GM19452 (cell line): ENCODE measurements around the gene IRAK2.
A peak's percentile ranks its signal among the peaks of the same experiment; 100 is the strongest.
"Not testable (repeated sequence)": the region's sequence is repeated elsewhere in the genome, so short reads cannot be mapped to it uniquely, and the experiment has no call there.

Experiments used
- ATAC-seq: cut with Tn5 transposase; IDR thresholded peaks from one replicate; pipeline ENCODE4 v1.9.1; 2021; ENCODE audit not compliant: unreplicated experiment

IRAK2 gene

DNA sequence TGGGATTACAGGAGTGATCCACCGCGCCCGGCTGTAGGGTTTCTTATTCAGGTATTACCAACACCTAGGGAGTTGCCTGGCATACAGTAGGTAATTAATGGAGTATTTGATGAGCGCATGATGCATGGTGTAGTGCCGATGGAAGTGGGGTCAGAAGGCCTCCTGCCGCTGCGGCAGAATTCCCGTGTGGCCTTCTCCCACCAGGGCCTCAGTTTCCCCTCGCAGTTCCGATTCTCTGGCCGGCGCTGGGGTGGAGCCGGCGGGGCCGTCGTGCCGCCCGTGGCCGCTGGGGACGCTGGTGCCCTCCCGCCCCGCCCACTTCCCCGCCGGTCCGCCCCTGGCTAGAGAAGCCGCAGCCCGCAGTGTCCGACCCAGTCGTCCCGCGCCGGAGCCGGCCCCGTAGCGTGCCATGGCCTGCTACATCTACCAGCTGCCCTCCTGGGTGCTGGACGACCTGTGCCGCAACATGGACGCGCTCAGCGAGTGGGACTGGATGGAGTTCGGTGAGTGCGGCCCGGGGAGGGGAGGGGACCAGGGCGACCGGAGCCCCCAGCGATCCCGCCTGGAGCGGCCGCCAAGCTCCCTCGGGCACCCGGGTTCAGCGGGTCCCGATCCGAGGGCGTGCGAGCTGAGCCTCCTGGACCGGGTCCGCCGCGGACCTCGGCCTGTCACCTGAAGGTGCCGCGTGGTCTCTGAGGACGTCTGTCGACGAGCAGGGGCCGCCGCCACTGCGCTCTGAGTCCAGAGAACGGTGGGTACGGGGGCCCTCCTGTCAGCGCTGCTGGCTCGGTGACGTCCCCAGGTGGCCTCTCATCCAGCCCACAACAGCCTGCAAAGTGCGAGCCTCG, at the start of gene IRAK2:
Gene IRAK2 (plus strand): TSS at position 374 of the 848 bp plus-strand sequence. CDS start 36 bp downstream, at position 410.
- ATAC-seq = peak; percentile 84

DNA sequence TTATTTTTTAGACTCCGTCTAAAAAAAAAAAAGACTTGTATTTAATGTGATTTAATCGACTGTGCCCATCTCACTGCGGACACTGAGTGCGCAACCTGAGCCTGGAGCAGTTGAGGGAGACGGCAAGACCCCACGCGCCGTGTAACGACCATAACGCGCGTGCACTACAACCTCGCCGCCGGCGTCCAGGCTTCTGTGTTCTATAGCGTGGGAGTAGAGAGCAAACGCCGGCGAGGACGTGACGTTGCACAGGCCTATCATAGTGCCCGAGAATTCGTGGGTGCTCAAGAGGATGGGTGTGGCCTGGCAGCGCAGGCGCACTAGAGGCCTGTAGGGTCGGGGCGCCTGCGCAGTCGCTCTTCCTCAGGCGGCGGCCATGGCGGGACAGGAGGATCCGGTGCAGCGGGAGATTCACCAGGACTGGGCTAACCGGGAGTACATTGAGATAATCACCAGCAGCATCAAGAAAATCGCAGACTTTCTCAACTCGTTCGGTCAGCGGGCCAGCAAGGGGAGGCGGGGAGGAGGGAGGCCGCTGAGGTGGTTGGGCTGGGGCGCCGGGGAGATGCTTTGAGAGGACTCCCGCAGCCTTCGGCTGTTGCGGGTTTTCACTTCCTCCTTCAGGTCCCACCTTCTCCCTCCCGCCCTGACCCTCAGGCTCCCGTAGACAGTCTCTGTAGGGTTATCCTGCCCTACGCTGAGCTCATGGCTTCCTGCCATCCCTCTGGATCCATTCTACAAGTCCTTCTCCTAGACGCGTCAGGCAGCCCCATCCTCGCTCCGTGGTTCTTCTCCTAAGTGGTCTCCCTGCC, 49.2 kb upstream of the IRAK2 start, which contains the start of gene BRK1:
Gene BRK1 (plus strand): TSS at position 350 of the 812 bp plus-strand sequence. CDS start 27 bp downstream, at position 377.
- peak; percentile 96 for ATAC-seq

GRCh38 chr3:10116138-10116460, 48.6 kb upstream of the IRAK2 start:
- peak; percentile 19 for ATAC-seq

DNA sequence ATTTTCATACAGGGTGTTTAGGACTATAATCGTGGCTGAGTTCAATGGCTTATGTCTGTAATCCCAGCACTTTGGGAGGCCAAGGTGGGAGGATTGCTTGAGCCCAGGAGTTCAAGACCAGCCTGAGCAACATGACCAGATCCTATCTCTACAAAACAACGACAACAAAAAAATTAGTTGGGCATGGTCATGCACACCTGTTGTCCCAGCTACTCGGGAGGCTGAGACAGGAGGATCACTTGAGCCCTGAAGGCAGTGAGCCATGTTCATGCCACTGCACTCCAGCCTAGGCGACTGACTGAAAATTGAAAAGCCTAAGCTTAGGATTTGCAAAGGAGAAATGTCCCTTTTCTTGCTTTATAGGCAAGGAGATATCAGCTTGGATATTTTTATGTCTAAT, 47.8 kb upstream of the IRAK2 start:
- no peak for ATAC-seq

- no peak for ATAC-seq
These were observed 45.3 kb upstream of the IRAK2 start for GRCh38 chr3:10119376-10119775.

GRCh38 chr3:10121064-10121463, 43.7 kb upstream of the IRAK2 start:
- ATAC-seq = no peak

- ATAC-seq = no peak
These were observed 42.0 kb upstream of the IRAK2 start for GRCh38 chr3:10122724-10123123.

- ATAC-seq = not testable (repeated sequence)
These were observed 28.8 kb upstream of the IRAK2 start for GRCh38 chr3:10135872-10136271.

- ATAC-seq = no peak
These were observed 28.2 kb upstream of the IRAK2 start for GRCh38 chr3:10136426-10137005.

DNA sequence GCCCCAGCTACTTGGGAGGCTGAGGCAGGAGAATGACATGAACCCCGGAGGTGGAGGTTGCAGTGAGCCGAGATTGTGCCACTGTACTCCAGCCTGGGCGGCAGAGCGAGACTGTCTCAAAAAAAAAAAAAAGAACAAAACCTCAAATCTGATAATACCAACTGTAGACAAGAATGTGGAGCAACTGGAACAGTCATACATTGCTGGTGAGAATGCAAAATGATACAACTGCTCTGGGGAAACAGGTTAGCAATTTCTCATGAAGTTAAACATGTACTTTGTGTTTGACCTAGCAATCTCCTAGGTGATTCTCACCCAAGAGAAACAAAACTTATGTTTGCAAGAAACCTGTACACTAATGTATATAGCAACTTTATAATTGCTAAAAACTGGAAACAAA, 27.5 kb upstream of the IRAK2 start:
- no peak for ATAC-seq

DNA sequence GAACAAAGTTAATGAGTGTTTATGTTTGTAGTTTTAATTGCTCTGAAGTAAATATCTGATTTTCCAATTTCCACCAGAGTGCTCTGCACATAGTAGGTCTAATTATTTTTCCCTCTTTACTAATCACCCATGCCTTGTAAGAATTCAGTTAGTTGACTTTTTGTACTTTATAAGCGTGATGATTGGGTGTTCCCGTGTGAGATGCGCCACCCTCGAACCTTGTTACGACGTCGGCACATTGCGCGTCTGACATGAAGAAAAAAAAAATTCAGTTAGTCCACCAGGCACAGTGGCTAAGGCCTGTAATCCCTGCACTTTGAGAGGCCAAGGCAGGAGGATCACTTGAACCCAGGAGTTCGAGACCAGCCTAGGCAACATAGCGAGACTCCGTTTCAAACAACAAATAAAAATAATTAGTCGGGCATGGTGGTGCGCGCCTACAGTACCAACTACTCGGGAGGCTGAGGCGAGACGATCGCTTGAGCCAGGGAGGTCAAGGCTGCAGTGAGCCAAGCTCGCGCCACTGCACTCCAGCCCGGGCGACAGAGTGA, 23.6 kb upstream of the IRAK2 start:
- no peak for ATAC-seq

GRCh38 chr3:10142707-10143560, 21.8 kb upstream of the IRAK2 start:
- ATAC-seq = no peak

- no peak for ATAC-seq
These were observed 19.0 kb upstream of the IRAK2 start for GRCh38 chr3:10145685-10146084.

- no peak for ATAC-seq
These were observed 15.5 kb upstream of the IRAK2 start for GRCh38 chr3:10149226-10149625.

DNA sequence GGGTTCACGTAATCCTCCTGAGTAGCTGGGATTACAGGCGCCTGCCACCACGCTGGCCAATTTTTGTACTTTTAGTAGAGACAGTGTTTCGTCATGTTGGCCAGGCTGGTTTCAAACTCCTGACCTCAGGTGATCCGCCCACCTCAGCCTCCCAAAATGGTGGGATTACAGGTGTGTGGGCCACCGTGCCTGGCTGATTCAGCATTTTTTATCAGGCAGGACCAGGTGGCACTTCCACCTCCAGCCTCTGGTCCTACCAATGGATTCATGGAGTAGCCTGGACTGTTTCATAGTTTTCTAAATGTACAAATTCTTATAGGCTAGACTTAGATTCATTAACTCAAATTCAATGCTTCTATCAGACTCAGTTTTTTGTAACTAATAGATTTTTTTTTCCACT, 13.7 kb upstream of the IRAK2 start:
- ATAC-seq = no peak

GRCh38 chr3:10154335-10155122, 10.2 kb upstream of the IRAK2 start:
- ATAC-seq = no peak

GRCh38 chr3:10155123-10155472, 9.6 kb upstream of the IRAK2 start:
- ATAC-seq = no peak

DNA sequence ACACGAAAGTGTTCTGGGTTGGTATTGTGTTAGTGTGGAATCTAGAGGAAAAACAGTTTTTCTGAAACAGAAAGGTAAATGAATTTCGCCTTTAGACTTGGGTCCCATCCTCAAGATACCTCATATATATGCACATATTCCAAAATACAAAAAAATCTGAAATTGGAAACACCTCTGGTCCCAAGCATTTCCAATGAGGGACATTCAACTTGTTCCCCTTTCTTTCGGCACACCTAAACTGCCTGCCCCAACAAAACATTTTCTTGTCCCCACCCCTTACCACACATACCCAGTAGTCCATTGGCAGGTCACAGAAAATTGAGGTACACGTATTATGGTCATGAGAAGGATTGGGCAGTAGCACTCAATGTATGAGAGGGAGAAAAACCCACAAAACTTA, 9.1 kb upstream of the IRAK2 start:
- ATAC-seq = no peak

GRCh38 chr3:10157031-10157430, 7.7 kb upstream of the IRAK2 start:
- no peak for ATAC-seq

GRCh38 chr3:10158555-10158954, 6.2 kb upstream of the IRAK2 start:
- ATAC-seq = not testable (repeated sequence)
